H9 (cell line): Measurements from ENCODE around the gene VSIG8. TPM values are rescaled to one million over a fixed set of nuclear protein-coding genes. Genes with fewer than 3 reads are reported as not detected.

Experiments
- DNase-seq: peaks from one replicate; pipeline ENCODE4 v3.0.0-alpha.2; 2017
- H2AFZ ChIP-seq: one replicate; pipeline ENCODE4 v1.6.1; 2013; ENCODE audit warnings: mild to moderate bottlenecking, low read length, control low read depth, moderate library complexity
- H2AK5ac ChIP-seq: 2 replicates; pipeline ENCODE4 v1.6.1; 2013; ENCODE audit warnings: low read length, control low read depth, mixed read lengths; ENCODE audit not compliant: insufficient read length
- H2BK120ac ChIP-seq: one replicate; pipeline ENCODE4 v1.6.1; 2013; ENCODE audit warnings: low read depth, mild to moderate bottlenecking, low read length, control low read depth, inconsistent platforms; ENCODE audit not compliant: poor library complexity, severe bottlenecking
- H2BK12ac ChIP-seq: 2 replicates; pipeline ENCODE4 v1.6.1; 2013; ENCODE audit warnings: low read length, control low read depth, mixed read lengths, low read depth; ENCODE audit not compliant: insufficient read length
- H2BK15ac ChIP-seq: 2 replicates; pipeline ENCODE4 v1.6.1; 2013; ENCODE audit warnings: low read depth, low read length, control low read depth
- H2BK20ac ChIP-seq: one replicate; pipeline ENCODE4 v1.6.1; 2013; ENCODE audit warnings: low read depth, mild to moderate bottlenecking, low read length, control low read depth, inconsistent platforms; ENCODE audit not compliant: poor library complexity, severe bottlenecking
- H2BK5ac ChIP-seq: 2 replicates; pipeline ENCODE4 v1.6.1; 2013; ENCODE audit warnings: low read length, control low read depth, mixed read lengths; ENCODE audit not compliant: insufficient read length
- H3K14ac ChIP-seq: 2 replicates; pipeline ENCODE4 v1.6.1; 2013; ENCODE audit warnings: low read length, control low read depth; ENCODE audit not compliant: insufficient read depth
- H3K18ac ChIP-seq: 2 replicates; pipeline ENCODE4 v1.6.1; 2013; ENCODE audit warnings: low read depth, mild to moderate bottlenecking, mixed read lengths, low read length, control low read depth; ENCODE audit not compliant: insufficient read length
- H3K23ac ChIP-seq: 2 replicates; pipeline ENCODE4 v1.6.1; 2013; ENCODE audit warnings: low read length, control low read depth, mixed read lengths, low read depth; ENCODE audit not compliant: insufficient read length
- H3K23me2 ChIP-seq: 2 replicates; pipeline ENCODE4 v1.6.1; 2013; ENCODE audit warnings: low read depth, mild to moderate bottlenecking, mixed read lengths, low read length, control low read depth; ENCODE audit not compliant: insufficient read length, poor library complexity, severe bottlenecking
- H3K27ac ChIP-seq: 2 replicates; pipeline ENCODE4 v1.5.1; 2013; ENCODE audit warnings: low read length, control low read depth, mixed read lengths, low read depth; ENCODE audit not compliant: insufficient read length
- H3K27me3 ChIP-seq: 2 replicates; pipeline ENCODE4 v1.6.1; 2013; ENCODE audit warnings: low read length, control low read depth, inconsistent platforms; ENCODE audit not compliant: insufficient read depth
- H3K4ac ChIP-seq: 2 replicates; pipeline ENCODE4 v1.6.1; 2013; ENCODE audit warnings: low read depth, mild to moderate bottlenecking, control low read depth, inconsistent platforms, low read length, moderate library complexity
- H3K4me1 ChIP-seq: 2 replicates; pipeline ENCODE4 v1.6.1; 2013; ENCODE audit warnings: low read length, control low read depth, inconsistent platforms; ENCODE audit not compliant: insufficient read depth
- H3K4me2 ChIP-seq: 2 replicates; pipeline ENCODE4 v1.6.1; 2013; ENCODE audit warnings: low read length, control low read depth, mixed read lengths; ENCODE audit not compliant: insufficient read length, insufficient read depth
- H3K56ac ChIP-seq: 2 replicates; pipeline ENCODE4 v1.6.1; 2013; ENCODE audit warnings: low read depth, mild to moderate bottlenecking, mixed read lengths, low read length, control low read depth; ENCODE audit not compliant: insufficient read length
- H3K79me1 ChIP-seq: 2 replicates; pipeline ENCODE4 v1.6.1; 2013; ENCODE audit warnings: low read depth, mild to moderate bottlenecking, moderate library complexity, low read length, control low read depth, inconsistent platforms; ENCODE audit not compliant: insufficient read depth, poor library complexity, severe bottlenecking
- H3K79me2 ChIP-seq: 2 replicates; pipeline ENCODE4 v1.6.1; 2013; ENCODE audit warnings: low read length, control low read depth, inconsistent platforms; ENCODE audit not compliant: insufficient read depth
- H3K9ac ChIP-seq: 2 replicates; pipeline ENCODE4 v1.6.1; 2013; ENCODE audit warnings: low read length, control low read depth, mixed read lengths; ENCODE audit not compliant: insufficient read length; ENCODE audit errors: extremely low read depth
- H3K9me3 ChIP-seq: one replicate; pipeline ENCODE4 v1.6.1; 2013; ENCODE audit warnings: low read depth, low read length, inconsistent platforms; ENCODE audit not compliant: control insufficient read depth
- H3T11ph ChIP-seq: one replicate; pipeline ENCODE4 v1.6.1; 2013; ENCODE audit warnings: mild to moderate bottlenecking, low read length, control low read depth, inconsistent platforms
- H4K20me1 ChIP-seq: one replicate; pipeline ENCODE4 v1.6.1; 2013; ENCODE audit not compliant: control insufficient read depth, insufficient read length, insufficient read depth
- H4K5ac ChIP-seq: 2 replicates; pipeline ENCODE4 v1.6.1; 2013; ENCODE audit warnings: low read depth, mild to moderate bottlenecking, mixed read lengths, low read length, control low read depth; ENCODE audit not compliant: insufficient read length
- H4K8ac ChIP-seq: replicated peaks from 2 replicates; pipeline ENCODE4 v1.6.1; 2013; ENCODE audit warnings: low read length, control low read depth, mixed read lengths, low read depth; ENCODE audit not compliant: insufficient read length
- H4K91ac ChIP-seq: 2 replicates; pipeline ENCODE4 v1.6.1; 2013; ENCODE audit warnings: low read depth, mild to moderate bottlenecking, moderate library complexity, mixed read lengths, low read length, control low read depth; ENCODE audit not compliant: insufficient read length
- H3K27ac Mint-ChIP-seq, 3 experiments: 2 replicates in 2 of 3; 3 replicates in 1 of 3; pipeline ENCODE4 v1.8.0; 2020 to 2021; ENCODE audit warnings: mixed read lengths in 3 of 3, mild to moderate bottlenecking in 1 of 3, moderate library complexity in 1 of 3
- H3K27me3 Mint-ChIP-seq: 2 replicates; pipeline ENCODE4 v1.8.0; 2021; ENCODE audit warnings: low read depth, mild to moderate bottlenecking, moderate library complexity, mixed read lengths
- H3K36me3 Mint-ChIP-seq, 3 experiments: 2 replicates in 2 of 3; 3 replicates in 1 of 3; pipeline ENCODE4 v1.8.0; 2020 to 2021; ENCODE audit warnings: low read depth in 3 of 3, mixed read lengths in 3 of 3; ENCODE audit not compliant: insufficient read depth in 1 of 3
- H3K4me1 Mint-ChIP-seq, 2 experiments: 2 replicates each; pipeline ENCODE4 v1.8.0; 2020; ENCODE audit warnings: mixed read lengths in 2 of 2
- H3K4me3 Mint-ChIP-seq, 2 experiments: 2 replicates in 1 of 2; 3 replicates in 1 of 2; pipeline ENCODE4 v1.8.0; 2020 to 2021; ENCODE audit warnings: mild to moderate bottlenecking in 2 of 2, mixed read lengths in 2 of 2, moderate library complexity in 1 of 2
- H3K9me3 Mint-ChIP-seq, 2 experiments: 2 replicates in 1 of 2; 3 replicates in 1 of 2; pipeline ENCODE4 v1.8.0; 2020; ENCODE audit warnings: mild to moderate bottlenecking in 2 of 2, mixed read lengths in 2 of 2, moderate library complexity in 1 of 2
- CTCF ChIP-seq: fragments of 200-600 bp; sonication (generic); conservative IDR thresholded peaks from 3 replicates; pipeline ENCODE4 v1.8.0; 2021; ENCODE audit warnings: antibody characterized with exemption, mild to moderate bottlenecking
- WGBS: extraction: QIAGEN DNeasy Blood & Tissue Kit; methylation state at CpG from one replicate; pipeline ENCODE4 v1.1.7; 2013; ENCODE audit warnings: missing lambda C conversion rate, low lambda C conversion rate, mixed read lengths; ENCODE audit not compliant: insufficient read length; ENCODE audit errors: extremely low coverage; 5-methylcytosine and 5-hydroxymethylcytosine counted together
- total RNA-seq: library from RNA; stranded (reverse); gene quantifications from 2 replicates; pipeline ENCODE4 v1.2.1, GENCODE V29; 2021

The VSIG8 gene
- total RNA-seq, 1 experiment from 2014 or later, result not detected

GRCh38 chr1:159831412-159832141 is 30.9 kb downstream of the VSIG8 start:
- no CpG with 5 or more reads among the region's 7 CpGs for WGBS
- Histone ChIP-seq H3K4me2 (no peak overlapping the region), H3K4ac (no peak overlapping the region), H3K4me1 (no peaks in the 10 kb centered on the region), H3K23ac (no peak overlapping the region), H3K27me3 (no peaks in the 10 kb centered on the region), H3K9ac (no peak overlapping the region), H3T11ph (no peak overlapping the region), H3K23me2 (no peaks in the 10 kb centered on the region), H3K14ac (no peak overlapping the region), H2BK120ac (no peak overlapping the region), H2BK15ac (no peak overlapping the region), H3K79me1 (no peaks in the 10 kb centered on the region), H2BK12ac (no peak overlapping the region), H4K91ac (no peak overlapping the region), H3K18ac (no peak overlapping the region), H2AFZ (no peak overlapping the region), H2BK20ac (no peak overlapping the region), H4K8ac (no peak overlapping the region), H3K79me2 (no peaks in the 10 kb centered on the region), H2AK5ac (no peak overlapping the region), H2BK5ac (no peak overlapping the region), H3K9me3 (no peaks in the 10 kb centered on the region), H3K56ac (no peak overlapping the region), H4K5ac (no peak overlapping the region), H4K20me1 (no peaks in the 10 kb centered on the region), H3K27ac (no peak overlapping the region)
- Mint-ChIP-seq H3K4me3 (no peak overlapping the region; a peak in 1 of 5 replicates), H3K27me3 (peaks cover 51% of the 10 kb centered on the region), H3K9me3 (no peaks in the 10 kb centered on the region), H3K4me1 (peaks cover 19 to 20% of the 10 kb centered on the region in 2 experiments), H3K36me3 (no peaks in the 10 kb centered on the region), H3K27ac (no peak overlapping the region)
- DNase-seq, result no peak
- TF ChIP-seq CTCF, result no peak
